MCF 10A (cell line): ENCODE measurements around the gene SPATS2. TPM values are rescaled to one million over a fixed set of nuclear protein-coding genes. Genes with fewer than 3 reads are reported as not detected.

ENCODE experiments used
- BruUV-seq: library from RNA; stranded (reverse); fragments of 400-500 nt; replicated peaks from 2 replicates; lab custom pipeline; 2021; lab: Mats Ljungman, UMichigan
- CTCF ChIA-PET: fragments of 300-600 bp; sonication (Branson Sonifier 250); formaldehyde crosslinking; extraction: SDS; loops from one replicate; lab custom pipeline; 2021; ENCODE audit warnings: antibody characterized with exemption, inconsistent platforms; lab: Yijun Ruan, JAX
- POLR2A ChIA-PET: fragments of 300-600, 350-650 bp; sonication (Branson Sonifier 250); formaldehyde crosslinking; extraction: SDS; loops from one replicate; lab custom pipeline; 2020; ENCODE audit warnings: antibody characterized with exemption, inconsistent platforms; lab: Yijun Ruan, JAX
- DNase-seq: peaks from one replicate; pipeline ENCODE4 v3.0.0-alpha.2; 2018; ENCODE audit not compliant: unreplicated experiment
- H3K27ac Mint-ChIP-seq: one replicate; pipeline ENCODE4 v1.8.0; 2022; ENCODE audit warnings: mild to moderate bottlenecking, low read depth, mixed read lengths; ENCODE audit not compliant: unreplicated experiment
- H3K27me3 Mint-ChIP-seq: one replicate; pipeline ENCODE4 v1.8.0; 2022; ENCODE audit warnings: mixed read lengths; ENCODE audit not compliant: insufficient read depth, unreplicated experiment
- H3K36me3 Mint-ChIP-seq: one replicate; pipeline ENCODE4 v1.8.0; 2022; ENCODE audit warnings: mild to moderate bottlenecking, moderate library complexity, mixed read lengths; ENCODE audit not compliant: insufficient read depth, unreplicated experiment
- H3K4me1 Mint-ChIP-seq: one replicate; pipeline ENCODE4 v1.8.0; 2022; ENCODE audit warnings: mixed read lengths; ENCODE audit not compliant: insufficient read depth, unreplicated experiment
- H3K4me3 Mint-ChIP-seq: one replicate; pipeline ENCODE4 v1.8.0; 2022; ENCODE audit warnings: mild to moderate bottlenecking, moderate library complexity, mixed read lengths; ENCODE audit not compliant: unreplicated experiment
- H3K9me3 Mint-ChIP-seq: one replicate; pipeline ENCODE4 v1.8.0; 2022; ENCODE audit warnings: mixed read lengths; ENCODE audit not compliant: unreplicated experiment
- CTCF ChIP-seq: fragments of 200-600 bp; IDR thresholded peaks from one replicate; pipeline ENCODE4 v1.8.0; 2022; ENCODE audit warnings: antibody characterized with exemption, mild to moderate bottlenecking; ENCODE audit not compliant: unreplicated experiment
- intact Hi-C: fragments of 100-400 bp; cut with micrococcal nuclease; formaldehyde crosslinking; loops from 2 replicates; pipeline ENCODE4 v1.14.1; 2022
- total RNA-seq: library from RNA; stranded (reverse); gene quantifications from 2 replicates; pipeline ENCODE4 v1.2.3, GENCODE V29; 2022

SPATS2 gene
- total RNA-seq, 1 experiment from 2014 or later: 26.0 TPM

DNA sequence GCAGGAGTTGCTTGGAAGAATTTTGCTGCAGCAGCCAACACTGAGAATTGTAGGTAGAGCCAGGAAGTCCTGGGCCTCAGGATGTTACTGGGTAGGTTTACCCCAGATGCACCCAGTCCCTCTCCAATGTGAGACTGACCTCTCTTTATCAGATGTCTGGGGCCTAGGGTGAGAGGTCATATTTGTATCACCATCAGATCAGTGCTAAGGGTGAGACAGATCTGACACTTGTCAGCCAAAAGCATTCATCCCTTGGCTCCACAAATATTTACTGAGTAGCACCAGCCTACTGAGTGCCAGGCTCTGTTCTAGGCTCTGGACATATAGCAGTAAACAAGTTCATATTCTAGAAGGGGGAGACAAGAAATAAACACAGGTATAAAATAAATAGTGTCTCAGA, 39.9 kb upstream of the SPATS2 start:
- no peak overlapping the region for H3K4me3 Mint-ChIP-seq
- H3K27me3 Mint-ChIP-seq: no peaks in the 10 kb centered on the region
- TF ChIP-seq CTCF: no peak
- no peaks in the 10 kb centered on the region for H3K9me3 Mint-ChIP-seq
- peaks cover 6% of the 10 kb centered on the region for H3K4me1 Mint-ChIP-seq
- intact Hi-C loops: no loop called here
- ChIA-PET CTCF (interaction anchor here (1.3 kb wide), 1 partner anchor 39 kb away, joined by 4 read pairs; no protein-coding TSS in a partner anchor), POLR2A (no interaction called here)
- H3K27ac Mint-ChIP-seq: no peak overlapping the region
- DNase-seq: no peak
- peaks cover 5% of the 10 kb centered on the region for H3K36me3 Mint-ChIP-seq
- no TSS peak for BruUV-seq

DNA sequence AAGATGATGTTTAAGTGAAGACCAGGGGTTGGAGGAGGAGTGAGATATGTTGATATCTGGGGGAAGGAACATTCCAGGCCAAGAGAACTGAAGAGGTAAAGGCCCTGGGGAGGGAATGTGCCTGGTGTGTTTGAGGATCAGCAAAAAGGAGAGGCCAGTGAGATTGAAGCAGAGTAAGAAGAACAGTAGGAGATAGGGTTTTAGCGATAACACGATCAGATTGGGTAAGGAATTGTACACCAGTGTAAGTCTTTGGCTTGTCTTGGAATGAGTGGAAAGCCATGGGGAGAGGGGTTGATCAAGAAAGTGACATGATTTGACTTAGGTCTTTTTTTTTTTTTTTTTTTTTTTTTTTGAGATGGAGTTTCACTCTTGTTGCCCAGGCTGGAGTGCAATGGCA, 39.4 kb upstream of the SPATS2 start:
- BruUV-seq: no TSS peak
- Mint-ChIP-seq H3K36me3 (peaks cover 5% of the 10 kb centered on the region), H3K27me3 (no peaks in the 10 kb centered on the region), H3K4me1 (peaks cover 5% of the 10 kb centered on the region), H3K9me3 (no peaks in the 10 kb centered on the region), H3K27ac (no peak overlapping the region), H3K4me3 (no peak overlapping the region)
- CTCF ChIA-PET: no interaction called here
- no peak for TF ChIP-seq CTCF
- POLR2A ChIA-PET: no interaction called here
- DNase-seq: no peak
- intact Hi-C loops: no loop called here

GRCh38 chr12:49328816-49329215, 38.4 kb upstream of the SPATS2 start:
- H3K27ac Mint-ChIP-seq: no peak overlapping the region
- peaks cover 5% of the 10 kb centered on the region for H3K36me3 Mint-ChIP-seq
- intact Hi-C loops: no loop called here
- H3K4me1 Mint-ChIP-seq: no peaks in the 10 kb centered on the region
- BruUV-seq: no TSS peak
- CTCF ChIA-PET: interaction anchor here (0.5 to 1.2 kb wide), 2 partner anchors 251 to 255 kb away, joined by 3 read pairs; no protein-coding TSS in a partner anchor
- no peaks in the 10 kb centered on the region for H3K27me3 Mint-ChIP-seq
- POLR2A ChIA-PET: no interaction called here
- DNase-seq: no peak
- no peaks in the 10 kb centered on the region for H3K9me3 Mint-ChIP-seq
- H3K4me3 Mint-ChIP-seq: no peak overlapping the region
- TF ChIP-seq CTCF: no peak

- Mint-ChIP-seq H3K36me3 (no peaks in the 10 kb centered on the region), H3K4me1 (no peaks in the 10 kb centered on the region), H3K27me3 (no peaks in the 10 kb centered on the region), H3K9me3 (no peaks in the 10 kb centered on the region), H3K4me3 (no peak overlapping the region), H3K27ac (no peak overlapping the region)
- no peak for TF ChIP-seq CTCF
- ChIA-PET POLR2A (interaction anchor here (0.7 kb wide), 1 partner anchor 12 kb away, joined by 3 read pairs; no protein-coding TSS in a partner anchor), CTCF (interaction anchor here (0.6 to 2.9 kb wide), 5 partner anchors 17 to 184 kb away, joined by 3 to 19 read pairs (median 9); partner anchors contain the start of gene DNAJC22)
- intact Hi-C loops: no loop called here
- DNase-seq: no peak
- BruUV-seq: no TSS peak
Measured at GRCh38 chr12:49330032-49330619, 37.1 kb upstream of the SPATS2 start.
